GM18511 (cell line): ENCODE measurements around the gene L3MBTL4.
"Not testable (repeated sequence)": the region's sequence is repeated elsewhere in the genome, so short reads cannot be mapped to it uniquely, and the experiment has no call there.

ENCODE experiments used
- ATAC-seq: cut with Tn5 transposase; IDR thresholded peaks from one replicate; pipeline ENCODE4 v1.9.1; 2021; ENCODE audit warnings: mild to moderate bottlenecking, moderate library complexity; ENCODE audit not compliant: unreplicated experiment

L3MBTL4 gene

DNA sequence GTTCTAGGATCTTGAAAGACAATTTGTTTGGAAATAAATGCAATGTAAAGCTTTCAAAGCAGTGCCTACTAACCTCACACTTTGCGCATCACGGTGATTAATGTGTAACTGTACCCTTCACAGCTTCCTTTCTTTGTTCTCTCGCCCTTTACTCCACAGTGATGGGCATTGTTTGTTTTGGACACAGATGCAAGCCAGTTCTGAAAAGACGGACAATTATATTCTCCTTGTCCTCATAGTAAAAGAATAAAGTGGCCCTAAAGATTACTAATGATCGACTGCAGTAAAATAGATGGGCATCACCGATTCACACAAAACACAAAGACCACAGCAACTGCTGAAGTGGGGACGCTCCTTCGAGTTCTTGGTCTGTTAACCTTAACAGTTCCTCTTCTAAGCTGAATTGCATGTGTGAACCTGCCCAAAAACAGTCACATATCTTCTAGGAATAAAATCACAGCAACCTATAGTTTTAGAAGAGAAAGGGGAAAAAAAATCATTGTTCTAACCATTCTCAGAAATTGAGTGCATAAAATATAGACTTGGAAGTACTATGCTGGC, 7.7 kb downstream of the L3MBTL4 start:
- ATAC-seq = no peak

DNA sequence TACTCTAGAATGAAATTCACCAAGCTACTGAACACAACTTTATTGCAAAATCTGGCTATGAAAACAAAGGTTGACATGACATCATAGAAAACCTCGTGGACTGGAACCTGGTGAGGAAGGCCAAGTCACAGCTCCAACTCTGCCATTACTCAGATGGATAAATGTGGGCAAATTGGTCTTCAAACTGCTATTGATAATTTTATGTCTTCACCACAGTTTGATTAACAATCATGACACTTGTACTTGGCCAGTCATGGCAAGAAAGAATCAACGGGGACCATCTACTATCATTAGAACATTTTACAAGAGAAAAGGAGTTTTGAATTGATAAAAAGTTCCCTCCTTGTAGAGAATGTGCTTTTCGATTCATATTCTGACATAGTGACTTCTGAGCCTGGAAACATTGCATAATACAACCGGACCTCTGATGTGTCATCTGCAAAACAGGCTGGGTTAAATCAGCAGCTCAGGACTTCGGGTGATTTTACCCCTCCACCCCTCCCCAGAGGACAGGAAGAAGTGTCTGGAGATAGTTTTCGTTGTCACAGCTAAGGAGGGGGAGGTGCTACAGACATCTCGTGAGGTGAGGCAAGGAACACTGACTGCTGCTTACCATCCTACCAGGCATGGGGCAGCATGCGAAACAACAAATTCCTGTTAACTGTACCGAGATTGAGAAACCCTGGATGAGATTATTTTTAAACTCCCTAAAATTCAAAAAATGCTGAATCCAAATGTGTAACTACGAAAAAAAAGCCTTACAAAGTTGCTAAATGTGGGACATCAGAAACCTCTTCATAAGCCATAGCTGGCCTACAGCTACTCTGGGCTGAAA, 8.4 kb downstream of the L3MBTL4 start:
- no peak for ATAC-seq

DNA sequence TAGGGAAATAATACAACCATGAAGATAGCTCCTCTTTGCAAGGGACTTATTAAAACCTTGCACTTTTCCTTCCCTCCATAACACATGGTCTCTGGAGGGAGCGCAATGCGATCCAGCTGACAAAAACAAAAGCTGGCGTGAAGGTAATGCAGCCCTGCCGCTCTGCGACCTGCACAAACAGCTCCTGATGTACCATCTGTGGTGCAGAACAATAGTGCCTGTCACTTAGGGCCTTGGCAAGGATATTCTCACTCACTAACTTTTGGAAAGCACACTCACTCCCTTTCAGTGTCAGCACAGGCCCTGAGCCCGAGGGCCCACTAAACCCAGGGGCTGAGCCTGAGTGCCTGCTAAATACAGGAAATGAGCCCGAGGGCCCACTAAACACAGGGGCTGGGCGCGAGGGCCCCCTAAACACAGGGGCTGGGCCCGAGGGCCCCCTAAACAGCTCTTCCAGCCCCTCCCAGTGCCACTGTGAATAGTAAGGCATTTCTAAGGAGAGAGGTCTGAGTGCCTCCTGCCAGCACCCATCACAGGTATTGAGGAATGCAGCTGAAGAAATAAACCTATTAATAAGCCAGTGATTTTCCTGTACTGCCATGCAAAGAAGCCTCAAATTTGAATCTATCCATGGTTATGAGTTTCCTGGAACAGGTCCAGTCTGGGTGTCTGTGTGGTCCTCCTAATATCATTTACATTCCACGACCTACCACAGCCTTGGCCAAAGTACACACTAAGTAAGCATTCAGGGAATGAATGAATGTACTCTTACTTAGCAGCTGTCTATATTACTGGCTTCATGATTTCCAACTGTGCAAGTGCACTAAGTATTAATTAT, 9.3 kb downstream of the L3MBTL4 start:
- no peak for ATAC-seq

GRCh38 chr18:6404834-6405233, 9.9 kb downstream of the L3MBTL4 start:
- no peak for ATAC-seq

- no peak for ATAC-seq
These were observed 13.0 kb downstream of the L3MBTL4 start for GRCh38 chr18:6401687-6402086.

DNA sequence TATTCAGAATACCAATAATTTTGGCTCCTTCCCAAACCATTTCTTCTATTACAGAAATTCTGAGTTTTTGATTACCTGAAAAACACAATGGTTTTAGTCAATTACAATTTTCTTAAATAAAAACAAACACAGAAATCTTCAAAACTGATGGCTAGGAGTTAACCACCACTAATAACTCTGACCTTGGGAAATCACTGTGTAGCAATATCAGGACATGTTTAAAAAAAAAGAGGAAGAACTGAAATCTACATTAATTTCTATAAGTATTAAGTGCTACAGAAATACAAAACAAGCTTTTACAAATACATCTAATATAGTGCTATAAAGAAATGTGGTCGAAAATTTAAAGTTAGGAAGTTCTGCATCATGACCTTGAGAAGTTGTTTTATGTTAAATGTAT, 14.9 kb downstream of the L3MBTL4 start:
- no peak for ATAC-seq

DNA sequence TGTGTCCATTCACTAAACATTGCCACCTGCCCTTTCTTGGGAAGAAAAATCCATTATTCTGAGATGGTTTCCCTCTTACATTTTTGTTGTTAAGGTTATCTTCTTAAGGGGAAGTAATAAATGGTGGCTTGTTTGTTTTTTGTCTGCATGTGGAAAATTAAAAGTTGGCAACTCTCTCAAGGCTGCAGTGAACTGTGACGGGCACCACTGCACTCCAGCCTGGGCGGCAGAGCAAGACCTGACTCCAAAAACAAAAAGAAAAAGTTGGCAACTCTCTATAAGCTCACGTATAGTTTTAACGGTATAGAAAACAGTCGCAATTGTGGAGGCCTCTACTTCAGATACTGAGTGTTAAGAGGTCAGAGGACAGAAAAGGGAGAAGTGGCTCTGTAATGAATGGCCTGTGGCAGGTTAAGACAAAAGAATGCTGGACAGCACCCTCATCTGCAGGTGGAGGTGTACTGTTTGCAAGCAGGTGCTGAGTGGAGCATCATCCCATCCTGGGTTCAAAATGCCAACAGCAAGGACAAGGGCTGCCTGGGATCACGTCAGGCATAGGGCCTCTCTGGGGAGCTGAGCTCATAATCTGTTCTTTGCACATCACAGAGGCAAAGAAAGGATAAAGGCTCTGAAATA, 16.7 kb downstream of the L3MBTL4 start:
- ATAC-seq = no peak

GRCh38 chr18:6396847-6397246, 17.9 kb downstream of the L3MBTL4 start:
- no peak for ATAC-seq

GRCh38 chr18:6396276-6396675, 18.4 kb downstream of the L3MBTL4 start:
- no peak for ATAC-seq

DNA sequence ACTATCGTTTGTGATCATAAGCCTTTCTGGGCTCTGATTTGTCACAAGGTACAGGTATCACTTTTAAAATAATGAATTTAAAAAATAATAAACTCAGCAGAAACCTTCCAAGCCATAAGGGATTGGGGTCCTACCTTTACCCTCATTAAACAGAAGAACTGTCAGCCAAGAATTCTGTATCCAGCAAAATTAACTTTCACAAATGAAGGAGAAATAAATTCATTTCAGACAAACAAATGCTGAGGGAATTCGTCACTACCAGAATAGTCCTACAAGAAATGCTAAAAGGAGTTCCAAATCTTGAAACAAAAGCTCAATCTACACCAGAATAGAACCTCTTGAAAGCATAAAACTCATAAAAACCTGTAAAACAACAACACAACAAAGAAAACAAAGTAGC, 25.7 kb downstream of the L3MBTL4 start:
- ATAC-seq = no peak

DNA sequence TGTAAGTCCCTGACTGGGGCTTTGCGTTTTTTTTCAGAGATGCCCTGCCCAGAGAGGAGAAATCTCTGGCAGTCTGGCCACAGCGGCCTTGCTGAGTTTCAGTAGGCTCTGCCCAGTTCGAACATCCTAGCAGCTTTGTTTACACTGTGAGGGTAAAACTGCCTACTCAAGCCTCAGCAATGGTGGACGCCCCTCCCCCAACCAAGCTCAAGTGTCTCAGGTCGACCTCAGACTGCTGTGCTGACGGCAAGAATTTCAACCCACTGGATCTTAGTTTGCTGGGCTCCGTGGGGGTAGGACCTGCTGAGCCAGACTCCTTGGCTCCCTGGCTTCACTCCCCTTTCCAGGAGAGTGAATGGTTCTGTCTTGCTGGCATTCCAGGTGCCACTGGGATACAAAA, 31.7 kb downstream of the L3MBTL4 start:
- ATAC-seq = no peak

GRCh38 chr18:6377473-6377872, 37.2 kb downstream of the L3MBTL4 start:
- not testable (repeated sequence) for ATAC-seq

DNA sequence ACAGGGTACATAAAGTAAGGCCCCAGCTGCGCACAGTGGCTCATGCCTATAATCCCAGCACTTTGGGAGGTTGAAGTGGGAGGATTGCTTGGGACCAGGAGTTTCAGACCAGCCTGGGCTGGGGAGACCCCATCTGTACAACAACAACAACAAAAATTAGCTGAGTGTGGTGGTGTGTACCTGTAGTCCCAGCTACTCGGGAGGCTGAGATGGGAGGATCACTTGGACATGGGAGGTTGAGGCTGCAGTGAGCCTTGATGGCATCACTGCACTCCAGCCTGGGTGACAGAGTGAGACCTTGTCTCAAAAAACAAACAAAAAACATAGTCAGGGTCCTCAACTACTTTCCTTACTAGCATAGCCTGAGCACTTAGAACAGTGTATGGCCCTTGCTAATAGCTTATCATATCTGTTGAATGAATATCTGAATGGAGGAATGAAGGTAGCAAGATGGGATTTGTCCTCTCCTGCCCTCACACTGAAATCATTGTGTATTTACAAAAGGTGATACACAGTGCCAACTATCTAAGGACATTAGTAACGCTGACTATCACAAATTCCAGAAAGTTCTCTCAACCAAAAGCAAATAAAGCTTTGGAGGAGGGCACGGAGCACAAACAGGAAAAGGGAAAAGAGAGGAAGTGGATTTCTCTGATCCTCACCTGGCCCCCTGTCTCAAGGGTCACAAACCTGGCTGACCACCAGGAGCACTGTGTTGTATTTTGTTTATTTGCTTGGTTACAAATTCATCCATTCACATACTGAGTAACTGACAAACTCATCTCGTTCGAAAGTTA, 38.1 kb downstream of the L3MBTL4 start:
- ATAC-seq = no peak

DNA sequence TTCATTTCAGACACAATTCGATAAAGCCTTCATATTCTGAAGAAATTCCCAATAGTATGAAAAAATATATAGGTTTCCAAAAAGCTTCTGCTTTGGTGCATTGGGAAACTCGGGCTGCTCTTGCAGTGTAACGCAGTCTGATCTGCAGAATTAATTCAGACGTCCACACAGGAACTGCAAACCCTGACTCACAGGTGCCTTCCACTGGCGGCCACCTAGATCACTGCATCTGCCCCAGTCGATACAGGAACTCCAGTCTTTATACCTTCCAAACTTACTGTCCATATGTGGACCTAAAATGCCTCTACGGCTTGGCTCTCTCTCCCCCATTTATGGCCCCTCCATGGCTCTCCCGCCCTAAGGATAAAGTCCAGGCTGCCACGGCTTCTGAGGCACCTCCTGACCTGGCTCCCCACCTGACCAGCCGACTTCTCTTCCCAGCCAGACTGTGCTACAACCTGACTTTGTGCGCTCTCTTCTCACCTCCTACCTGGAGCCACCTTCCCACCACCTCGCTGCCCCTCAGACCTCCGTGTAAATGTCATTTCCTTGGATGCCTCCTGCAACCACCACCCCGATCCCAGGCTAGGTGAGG, 39.7 kb downstream of the L3MBTL4 start:
- ATAC-seq = no peak

DNA sequence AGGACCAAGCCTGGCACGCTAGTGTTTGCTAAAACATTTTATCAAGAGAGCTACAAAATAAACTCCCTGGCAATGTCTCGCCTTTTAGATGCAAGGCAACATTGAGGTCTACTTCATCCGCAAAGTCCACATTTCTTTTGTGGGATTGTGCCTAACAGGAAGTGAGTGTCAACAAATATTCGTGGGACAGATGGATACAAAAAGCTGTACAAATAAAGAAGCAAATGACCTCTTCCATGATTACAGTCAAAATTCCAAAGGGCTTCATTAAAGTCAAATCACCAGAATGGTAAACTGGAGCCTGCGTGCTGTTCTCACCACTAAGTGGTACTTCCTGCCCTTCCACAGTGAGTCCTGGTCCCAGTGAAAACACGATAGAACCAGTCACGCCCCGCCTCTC, 40.4 kb downstream of the L3MBTL4 start:
- no peak for ATAC-seq

DNA sequence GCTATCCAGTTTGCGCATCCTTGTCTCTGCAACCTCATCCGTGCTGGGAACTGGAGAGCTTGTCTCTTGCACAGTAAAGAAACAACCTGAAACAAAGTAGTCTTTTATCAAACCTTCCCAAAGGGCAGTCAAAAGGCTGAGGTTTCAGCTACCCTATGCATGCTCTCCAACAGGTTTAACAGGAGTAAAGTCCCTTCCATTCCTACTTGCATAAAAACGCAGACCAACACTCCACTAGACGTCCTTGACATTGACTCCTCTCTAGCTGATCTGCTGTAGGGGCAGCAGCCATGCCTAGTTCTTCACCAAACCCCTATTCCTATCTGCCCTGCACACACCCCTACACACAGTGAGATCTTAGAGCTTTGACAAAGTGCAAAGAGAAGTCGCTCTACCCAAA, 41.5 kb downstream of the L3MBTL4 start:
- no peak for ATAC-seq

GRCh38 chr18:6370886-6371635, 43.6 kb downstream of the L3MBTL4 start:
- no peak for ATAC-seq

GRCh38 chr18:6370410-6370809, 44.3 kb downstream of the L3MBTL4 start:
- ATAC-seq = no peak

- no peak for ATAC-seq
These were observed 46.7 kb downstream of the L3MBTL4 start for GRCh38 chr18:6368017-6368416.
